HG03135 (cell line): ENCODE results near the gene ZNF22.
A peak's percentile ranks its signal among the peaks of the same experiment; 100 is the strongest.

Experiments used
- ATAC-seq: cut with Tn5 transposase; IDR thresholded peaks from one replicate; pipeline ENCODE4 v1.9.1; 2021; ENCODE audit warnings: mild to moderate bottlenecking, moderate library complexity; ENCODE audit not compliant: unreplicated experiment

ZNF22 gene

GRCh38 chr10:44963772-44964633 is 36.7 kb upstream of the ZNF22 start:
- ATAC-seq: no peak

- no peak for ATAC-seq
These were observed 35.6 kb upstream of the ZNF22 start for GRCh38 chr10:44965104-44965503.

- no peak for ATAC-seq
These were observed 35.0 kb upstream of the ZNF22 start for GRCh38 chr10:44965651-44966097.

GRCh38 chr10:44966129-44966815 is 34.5 kb upstream of the ZNF22 start:
- ATAC-seq: no peak

- ATAC-seq: no peak
These were observed 33.8 kb upstream of the ZNF22 start for GRCh38 chr10:44966816-44967509.

GRCh38 chr10:44967616-44968015 is 33.1 kb upstream of the ZNF22 start:
- ATAC-seq: no peak

GRCh38 chr10:44968091-44968490 is 32.6 kb upstream of the ZNF22 start:
- ATAC-seq: no peak

GRCh38 chr10:44968500-44969400 is 32.0 kb upstream of the ZNF22 start:
- no peak for ATAC-seq

- ATAC-seq: no peak
These were observed 30.9 kb upstream of the ZNF22 start for GRCh38 chr10:44969854-44970253.

- ATAC-seq: no peak
These were observed 29.8 kb upstream of the ZNF22 start for GRCh38 chr10:44970812-44971395.

GRCh38 chr10:44971434-44971833 is 29.3 kb upstream of the ZNF22 start:
- no peak for ATAC-seq

- ATAC-seq: no peak
These were observed 28.6 kb upstream of the ZNF22 start for GRCh38 chr10:44971935-44972757.

GRCh38 chr10:44972874-44973306 is 27.8 kb upstream of the ZNF22 start:
- no peak for ATAC-seq

GRCh38 chr10:44973323-44974081 is 27.2 kb upstream of the ZNF22 start:
- ATAC-seq: no peak

- no peak for ATAC-seq
These were observed 26.6 kb upstream of the ZNF22 start for GRCh38 chr10:44974082-44974627.

- ATAC-seq: peak; percentile 72
These were observed 25.9 kb upstream of the ZNF22 start for GRCh38 chr10:44974628-44975430.
